ENCODE measurements around the gene PGAP6. TPM values are rescaled to one million over a fixed set of nuclear protein-coding genes. Genes with fewer than 3 reads are reported as not detected.
"Not testable (repeated sequence)": the region's sequence is repeated elsewhere in the genome, so short reads cannot be mapped to it uniquely, and the experiment has no call there.

PGAP6 gene
- total RNA-seq, 1 donor from 2014 or later, result 28.1 TPM

GRCh38 chr16:341095-341973, 40.4 kb downstream of the PGAP6 start:
- DNase-seq; intact Hi-C loops (cut with DNase I); ATAC-seq (ENCODE audit: poor library complexity): not testable (repeated sequence)

GRCh38 chr16:340370-341091, 41.2 kb downstream of the PGAP6 start:
- ATAC-seq (ENCODE audit: poor library complexity) (peak; percentile 51), DNase-seq (no peak)
- intact Hi-C loops (cut with DNase I), result no loop called here

- no peak for ATAC-seq (ENCODE audit: poor library complexity)
- no peak for DNase-seq
Measured at GRCh38 chr16:339680-340079, 42.1 kb downstream of the PGAP6 start.

GRCh38 chr16:337975-338575, 43.7 kb downstream of the PGAP6 start:
- intact Hi-C loops (cut with DNase I), result no loop called here
- no peak for DNase-seq
- no peak for ATAC-seq (ENCODE audit: poor library complexity)

More at GRCh38 chr16:339680-340079, 42.1 kb downstream of the PGAP6 start:
- intact Hi-C loops (cut with DNase I), result no loop called here

- intact Hi-C loops (cut with DNase I), result no loop called here
- ATAC-seq (ENCODE audit: poor library complexity) (no peak), DNase-seq (no peak)
Measured at GRCh38 chr16:337437-337836, 44.3 kb downstream of the PGAP6 start.

- intact Hi-C loops (cut with DNase I), result no loop called here
- ATAC-seq (ENCODE audit: poor library complexity) (no peak), DNase-seq (no peak)
Measured at GRCh38 chr16:336269-336668, 45.5 kb downstream of the PGAP6 start.

- intact Hi-C loops (cut with DNase I); ATAC-seq (ENCODE audit: poor library complexity); DNase-seq: not testable (repeated sequence)
Measured at GRCh38 chr16:334861-335632, 46.7 kb downstream of the PGAP6 start.

- DNase-seq; intact Hi-C loops (cut with DNase I); ATAC-seq (ENCODE audit: poor library complexity): not testable (repeated sequence)
Measured at GRCh38 chr16:334164-334832, 47.5 kb downstream of the PGAP6 start.

GRCh38 chr16:333406-334094, 48.2 kb downstream of the PGAP6 start:
- ATAC-seq (ENCODE audit: poor library complexity) (no peak), DNase-seq (no peak)
- intact Hi-C loops (cut with DNase I), result no loop called here

GRCh38 chr16:331181-331814, 50.5 kb downstream of the PGAP6 start:
- intact Hi-C loops (cut with DNase I); DNase-seq; ATAC-seq (ENCODE audit: poor library complexity): not testable (repeated sequence)

- ATAC-seq (ENCODE audit: poor library complexity), result no peak
- intact Hi-C loops (cut with DNase I), result no loop called here
- no peak for DNase-seq
Measured at GRCh38 chr16:330741-331140, 51.0 kb downstream of the PGAP6 start.

GRCh38 chr16:325375-326145, 56.2 kb downstream of the PGAP6 start:
- intact Hi-C loops (cut with DNase I), result no loop called here
- ATAC-seq (ENCODE audit: poor library complexity) (no peak), DNase-seq (no peak)

- DNase-seq (peak; percentile 53), ATAC-seq (ENCODE audit: poor library complexity) (peak; percentile 10)
- intact Hi-C loops (cut with DNase I), result no loop called here
Measured at GRCh38 chr16:324451-325334, 57.1 kb downstream of the PGAP6 start.

- ATAC-seq (ENCODE audit: poor library complexity) (no peak), DNase-seq (no peak)
- intact Hi-C loops (cut with DNase I), result no loop called here
Measured at GRCh38 chr16:324201-324450, 57.7 kb downstream of the PGAP6 start.

GRCh38 chr16:322476-323143, 59.2 kb downstream of the PGAP6 start:
- no peak for DNase-seq

More at GRCh38 chr16:322476-323143, 59.2 kb downstream of the PGAP6 start:
- intact Hi-C loops (cut with DNase I), result no loop called here
- ATAC-seq (ENCODE audit: poor library complexity), result no peak

All from Right ventricle myocardium superior (tissue), 1 donor.